Right lobe of liver (tissue), 6 donors: ENCODE measurements around the gene C6orf15. TPM values are rescaled to one million over a fixed set of nuclear protein-coding genes. Genes with fewer than 3 reads are reported as not detected.

ENCODE experiments used
- ATAC-seq, 4 donors: fragments of 200-7000 bp; cut with Tn5 transposase; one replicate each; pipeline ENCODE4 v1.9.1; 2020; ENCODE audit warnings: mild to moderate bottlenecking in 4 of 4, moderate library complexity in 4 of 4
- DNase-seq, 3 donors: peaks; one replicate each; pipeline ENCODE4 v3.0.0-alpha.2; 2020
- H3K27ac ChIP-seq, 3 donors: fragments of 200-600 bp; one replicate each; pipeline ENCODE4 v1.8.0; 2022
- H3K27me3 ChIP-seq, 2 donors: fragments of 200-600 bp; one replicate each; pipeline ENCODE4 v1.8.0; 2022
- H3K36me3 ChIP-seq, 4 donors: fragments of 200-600 bp; sonication (generic) in 1 of 4; one replicate each; pipeline versions ENCODE4 v1.5.1 to v1.8.0; 2017 to 2022; ENCODE audit warnings: control low read depth in 1 of 4
- H3K4me1 ChIP-seq, 4 donors: fragments of 200-600 bp; sonication (generic) in 1 of 4; one replicate each; pipeline versions ENCODE4 v1.5.1 to v1.8.0; 2017 to 2022; ENCODE audit warnings: control low read depth in 1 of 4
- H3K4me3 ChIP-seq, 3 donors: fragments of 200-600 bp; one replicate each; pipeline ENCODE4 v1.8.0; 2022
- H3K9me3 ChIP-seq, 4 donors: fragments of 200-600 bp; sonication (generic) in 1 of 4; one replicate each; pipeline versions ENCODE4 v1.5.1 to v1.8.0; 2017 to 2022; ENCODE audit warnings: control low read depth in 1 of 4
- POLR2A ChIP-seq: fragments of 450-650 bp; IDR thresholded peaks from one replicate; pipeline ENCODE4 v1.6.1; 2017; ENCODE audit warnings: antibody characterized with exemption, mild to moderate bottlenecking
- WGBS: methylation state at CpG from one replicate; pipeline ENCODE4 v1.1.6; 2018; ENCODE audit warnings: low coverage, low lambda C conversion rate; ENCODE audit not compliant: insufficient coverage; ENCODE audit errors: missing lambda C conversion rate; 5-methylcytosine and 5-hydroxymethylcytosine counted together
- intact Hi-C, 2 donors: fragments of 100-400 bp; cut with DNase I; formaldehyde crosslinking; loops; one replicate each; pipeline versions ENCODE4 v1.11.2 to v1.14.1; 2022
- total RNA-seq, 6 experiments: library from RNA; depleted of rRNA in 2 of 6; stranded (reverse); fragments of >200 nt in 2 of 6; fragmentation: NEBNext Ultra II Directional in 3 of 6; extraction: Animal tissue kit (Norgen Biotek cat#: 25700) in 3 of 6; gene quantifications; one replicate each; pipeline versions ENCODE4 v1.1.0 to v1.2.4, GENCODE V29; 2016 to 2023
- TF ChIP-seq, protein P1 (sequence below), 4 donors: fragments of 200-600 bp in 3 of 4; fragments of 450-650 bp in 1 of 4; IDR thresholded peaks; one replicate each; pipeline versions ENCODE4 v1.5.1 to v1.8.0; 2016 to 2022; ENCODE audit warnings: antibody characterized with exemption in 4 of 4, mild to moderate bottlenecking in 2 of 4
- donor health status: DM: no; HTN: yes; CAD: no.
- donor health status: DM: no; HTN: no; CAD: no.
- donor health status: DM: no; HTN: no; CAD: no.
- donor health status: DM: no; HTN: yes; CAD: no.
- donor health status: DM: no; HTN: yes; CAD: no.

The C6orf15 gene
- total RNA-seq, 6 experiments from 2014 or later = not detected

DNA sequence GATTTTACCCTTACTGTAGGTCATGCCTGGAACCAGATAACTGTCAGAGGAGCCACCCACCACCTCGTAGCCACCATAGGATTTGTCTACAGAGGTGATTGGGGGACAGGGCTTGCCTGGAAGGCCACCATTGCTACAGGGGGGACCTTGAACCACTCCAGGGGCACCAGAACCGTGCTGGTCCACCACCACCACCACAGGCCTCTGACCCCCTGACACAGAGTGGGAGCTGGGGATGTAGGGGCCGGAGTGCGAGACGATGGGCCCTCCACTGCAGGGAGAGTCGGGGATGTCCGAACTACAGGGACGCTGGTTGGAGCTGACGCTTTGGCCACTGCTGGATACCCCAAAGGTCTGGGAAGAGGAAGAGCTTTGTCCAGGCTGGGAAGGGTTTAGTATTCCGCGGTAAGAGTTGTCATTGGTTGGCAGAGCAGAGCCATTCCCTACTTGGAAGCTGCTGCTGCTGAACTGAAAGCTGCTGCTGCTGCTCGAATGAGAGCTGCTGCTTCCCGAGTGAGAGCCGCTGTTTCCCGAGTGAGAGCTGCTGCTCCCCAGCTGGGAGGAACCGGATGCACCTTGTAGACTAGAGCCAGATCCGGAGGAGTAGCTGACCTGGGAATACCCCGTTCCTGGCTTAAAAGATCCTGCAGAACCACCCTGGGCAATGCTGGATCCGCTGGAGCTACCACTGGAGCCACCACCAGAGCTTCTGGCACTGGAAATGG lies 4.4 kb upstream of the C6orf15 start:
- 52% methylated on average over 7 of the region's 19 CpGs for whole genome bisulfite sequencing
- ATAC-seq (no peak), DNase-seq (no peak)
- no peaks in the 10 kb centered on the region for H3K27me3 ChIP-seq
- no peaks in the 10 kb centered on the region for H3K36me3 ChIP-seq
- TF ChIP-seq, protein P1, sequence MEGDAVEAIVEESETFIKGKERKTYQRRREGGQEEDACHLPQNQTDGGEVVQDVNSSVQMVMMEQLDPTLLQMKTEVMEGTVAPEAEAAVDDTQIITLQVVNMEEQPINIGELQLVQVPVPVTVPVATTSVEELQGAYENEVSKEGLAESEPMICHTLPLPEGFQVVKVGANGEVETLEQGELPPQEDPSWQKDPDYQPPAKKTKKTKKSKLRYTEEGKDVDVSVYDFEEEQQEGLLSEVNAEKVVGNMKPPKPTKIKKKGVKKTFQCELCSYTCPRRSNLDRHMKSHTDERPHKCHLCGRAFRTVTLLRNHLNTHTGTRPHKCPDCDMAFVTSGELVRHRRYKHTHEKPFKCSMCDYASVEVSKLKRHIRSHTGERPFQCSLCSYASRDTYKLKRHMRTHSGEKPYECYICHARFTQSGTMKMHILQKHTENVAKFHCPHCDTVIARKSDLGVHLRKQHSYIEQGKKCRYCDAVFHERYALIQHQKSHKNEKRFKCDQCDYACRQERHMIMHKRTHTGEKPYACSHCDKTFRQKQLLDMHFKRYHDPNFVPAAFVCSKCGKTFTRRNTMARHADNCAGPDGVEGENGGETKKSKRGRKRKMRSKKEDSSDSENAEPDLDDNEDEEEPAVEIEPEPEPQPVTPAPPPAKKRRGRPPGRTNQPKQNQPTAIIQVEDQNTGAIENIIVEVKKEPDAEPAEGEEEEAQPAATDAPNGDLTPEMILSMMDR (IDR thresholded peaks at IDR 0.05) = no peak
- TF ChIP-seq POLR2A = no peak
- H3K9me3 ChIP-seq = no peaks in the 10 kb centered on the region
- intact Hi-C loops = no loop called here
- H3K27ac ChIP-seq = no peak overlapping the region
- H3K4me3 ChIP-seq = no peak overlapping the region
- no peaks in the 10 kb centered on the region for H3K4me1 ChIP-seq

- intact Hi-C loops = no loop called here
- Histone ChIP-seq H3K4me3 (no peak overlapping the region), H3K27ac (no peak overlapping the region), H3K9me3 (no peaks in the 10 kb centered on the region), H3K36me3 (no peaks in the 10 kb centered on the region), H3K4me1 (no peaks in the 10 kb centered on the region), H3K27me3 (no peaks in the 10 kb centered on the region)
- DNase-seq (no peak), ATAC-seq (no peak)
- WGBS = 85% methylated on average over 4 of the region's 12 CpGs
- TF ChIP-seq, protein P1 (IDR thresholded peaks at IDR 0.05) = no peak
- TF ChIP-seq POLR2A = no peak
These were observed 3.7 kb upstream of the C6orf15 start for GRCh38 chr6:31115941-31116560.

DNA sequence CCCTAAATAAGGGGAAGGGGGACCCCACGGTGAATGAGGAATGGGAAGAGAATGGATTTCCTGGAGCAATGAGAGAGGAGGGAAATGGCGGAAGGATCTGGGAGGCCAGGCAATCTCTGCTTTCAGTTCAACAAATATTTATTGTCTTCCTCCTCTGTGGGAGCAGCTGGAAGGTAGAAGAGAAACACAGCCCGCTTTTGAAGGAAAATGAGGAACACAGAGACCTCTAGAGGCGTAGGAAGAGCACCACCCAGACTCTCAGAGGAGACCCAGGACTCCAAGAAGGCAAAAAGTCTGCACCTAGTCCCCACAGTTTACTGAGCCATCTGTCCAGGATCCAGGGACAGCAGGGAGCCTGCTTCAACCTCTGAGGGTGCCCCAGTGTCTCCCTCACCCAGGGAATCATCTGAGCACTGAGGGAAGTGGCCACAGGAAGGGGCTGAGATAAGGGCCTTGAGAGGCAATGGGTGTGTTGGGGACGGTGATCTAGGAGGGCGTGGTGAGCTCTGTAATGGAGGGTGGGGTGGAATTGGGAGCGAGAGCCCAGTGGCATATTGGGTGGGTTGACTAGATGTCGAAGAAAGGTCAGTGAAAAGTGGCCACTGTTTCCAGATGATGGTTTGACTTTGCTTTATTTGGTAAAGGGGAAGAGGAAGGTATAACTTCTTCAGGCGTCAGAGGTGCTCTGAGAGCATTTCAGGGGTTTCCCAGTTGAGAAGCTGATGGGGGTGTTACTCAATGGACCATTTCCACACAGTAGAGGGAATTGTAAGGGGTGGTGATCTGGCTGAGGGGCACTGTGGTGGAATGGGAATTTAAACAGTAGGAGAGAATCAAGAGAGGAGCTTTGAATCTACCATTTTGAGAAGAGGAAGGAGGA lies 2.8 kb upstream of the C6orf15 start:
- DNase-seq = no peak
- TF ChIP-seq, protein P1 (IDR thresholded peaks at IDR 0.05) = no peak
- TF ChIP-seq POLR2A = no peak
- no peak for ATAC-seq
- intact Hi-C loops = no loop called here
- Histone ChIP-seq H3K9me3 (no peaks in the 10 kb centered on the region), H3K27me3 (no peaks in the 10 kb centered on the region), H3K27ac (no peak overlapping the region), H3K4me1 (no peaks in the 10 kb centered on the region), H3K36me3 (no peaks in the 10 kb centered on the region), H3K4me3 (no peak overlapping the region)
- 44% methylated on average over 8 of the region's 9 CpGs for WGBS

DNA sequence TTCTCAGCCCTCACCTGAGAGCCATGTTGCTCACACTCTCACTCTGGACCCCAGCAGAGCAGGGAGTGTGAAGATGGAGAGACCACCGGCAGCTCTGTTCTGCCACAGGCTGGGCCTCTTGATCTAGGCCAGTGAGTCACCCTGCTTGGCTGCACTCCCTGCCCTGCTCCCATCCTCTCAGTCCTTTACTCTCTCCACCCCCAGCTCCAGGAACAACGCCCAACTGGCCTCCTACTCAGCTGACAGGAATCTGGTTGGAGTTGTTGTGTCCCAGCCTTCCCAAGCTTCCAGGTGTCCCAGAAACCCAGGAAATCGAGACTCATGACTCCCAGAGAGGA lies 2.1 kb upstream of the C6orf15 start, which contains the start of gene PSORS1C1:
Gene PSORS1C1 (plus strand): TSS at position 260 of the 338 bp plus-strand sequence. CDS start 14,833 bp downstream, outside the sequence.
- ATAC-seq (peak in 2 of 4 donors; percentile 30 to 88), DNase-seq (peak in 1 of 3 donors; percentile 44)
- Histone ChIP-seq H3K9me3 (no peaks in the 10 kb centered on the region), H3K27me3 (no peaks in the 10 kb centered on the region), H3K4me3 (no peak within 1 kb of the TSS), H3K36me3 (no peaks in the 10 kb centered on the region), H3K4me1 (no peaks in the 10 kb centered on the region), H3K27ac (no peak within 1 kb of the TSS)
- 26% methylated on average over 3 of the region's 3 CpGs for WGBS
- TF ChIP-seq POLR2A = no peak
- TF ChIP-seq, protein P1 (IDR thresholded peaks at IDR 0.05) = no peak
- intact Hi-C loops = no loop called here
